AG08396 (cell line): Measurements from ENCODE around the gene PVRIG.
"Not testable (repeated sequence)": the region's sequence is repeated elsewhere in the genome, so short reads cannot be mapped to it uniquely, and the experiment has no call there.

Experiments
- DNase-seq: peaks from one replicate; pipeline ENCODE4 v3.0.0; 2012; ENCODE audit warnings: low spot score, mixed read lengths

The PVRIG gene

GRCh38 chr7:100239975-100240374, 20.2 kb downstream of the PVRIG start:
- not testable (repeated sequence) for DNase-seq

- not testable (repeated sequence) for DNase-seq
These were observed 23.6 kb downstream of the PVRIG start for GRCh38 chr7:100243385-100243784.

- not testable (repeated sequence) for DNase-seq
These were observed 25.3 kb downstream of the PVRIG start for GRCh38 chr7:100244988-100245605.

GRCh38 chr7:100246121-100246864, 26.5 kb downstream of the PVRIG start:
- not testable (repeated sequence) for DNase-seq

GRCh38 chr7:100246865-100247137, 27.1 kb downstream of the PVRIG start:
- DNase-seq, result not testable (repeated sequence)

- peak; percentile 75 for DNase-seq
These were observed 27.5 kb downstream of the PVRIG start for GRCh38 chr7:100247152-100247757.

GRCh38 chr7:100248483-100248882, 28.7 kb downstream of the PVRIG start:
- no peak for DNase-seq

GRCh38 chr7:100257017-100257416, 37.3 kb downstream of the PVRIG start:
- no peak for DNase-seq

GRCh38 chr7:100259984-100260383, 40.2 kb downstream of the PVRIG start:
- not testable (repeated sequence) for DNase-seq

GRCh38 chr7:100262896-100263295, 43.1 kb downstream of the PVRIG start:
- DNase-seq, result not testable (repeated sequence)

GRCh38 chr7:100264223-100264622, 44.5 kb downstream of the PVRIG start:
- DNase-seq, result not testable (repeated sequence)

- DNase-seq, result not testable (repeated sequence)
These were observed 45.0 kb downstream of the PVRIG start for GRCh38 chr7:100264669-100265165.

- DNase-seq, result not testable (repeated sequence)
These were observed 46.1 kb downstream of the PVRIG start for GRCh38 chr7:100265851-100266250.

- no peak for DNase-seq
These were observed 47.0 kb downstream of the PVRIG start for GRCh38 chr7:100266576-100267354.

- DNase-seq, result no peak
These were observed 47.9 kb downstream of the PVRIG start for GRCh38 chr7:100267648-100268047.

- DNase-seq, result not testable (repeated sequence)
These were observed 49.1 kb downstream of the PVRIG start for GRCh38 chr7:100268882-100269281.

- DNase-seq, result not testable (repeated sequence)
These were observed 49.7 kb downstream of the PVRIG start for GRCh38 chr7:100269306-100270045.

- DNase-seq, result not testable (repeated sequence)
These were observed 50.5 kb downstream of the PVRIG start for GRCh38 chr7:100270046-100270918.
